Upper lobe of right lung (tissue), 1 donor: ENCODE data around the gene CCSER1. TPM values are rescaled to one million over a fixed set of nuclear protein-coding genes. Genes with fewer than 3 reads are reported as not detected.

Experiments used
- ATAC-seq: fragments of 200-7000 bp; cut with Tn5 transposase; one replicate; pipeline ENCODE4 v1.9.1; 2020; ENCODE audit warnings: mild to moderate bottlenecking, moderate library complexity
- DNase-seq: peaks from one replicate; pipeline ENCODE4 v3.0.0-alpha.2; 2020
- H3K27ac ChIP-seq: fragments of 200-600 bp; one replicate; pipeline ENCODE4 v1.8.0; 2022
- H3K27me3 ChIP-seq: fragments of 200-600 bp; one replicate; pipeline ENCODE4 v1.8.0; 2022; ENCODE audit warnings: mild to moderate bottlenecking
- H3K36me3 ChIP-seq: fragments of 200-600 bp; one replicate; pipeline ENCODE4 v1.8.0; 2022
- H3K4me1 ChIP-seq: fragments of 200-600 bp; one replicate; pipeline ENCODE4 v1.8.0; 2022
- H3K4me3 ChIP-seq: fragments of 200-600 bp; one replicate; pipeline ENCODE4 v1.8.0; 2022; ENCODE audit warnings: mild to moderate bottlenecking
- H3K9me3 ChIP-seq: fragments of 200-600 bp; one replicate; pipeline ENCODE4 v1.8.0; 2022
- intact Hi-C: fragments of 100-400 bp; cut with DNase I; formaldehyde crosslinking; loops from one replicate; pipeline ENCODE4 v1.11.0; 2022
- total RNA-seq: library from RNA; stranded (reverse); fragmentation: NEBNext Ultra II Directional; extraction: Animal tissue kit (Norgen Biotek cat#: 25700); gene quantifications from one replicate; pipeline ENCODE4 v1.2.1, GENCODE V29; 2021
- TF ChIP-seq, protein P1 (sequence below): fragments of 200-600 bp; IDR thresholded peaks from one replicate; pipeline ENCODE4 v1.8.0; 2022; ENCODE audit warnings: antibody characterized with exemption
- donor health status: DM: no; HTN: yes; CAD: no; lungs with severe emphysema.

The CCSER1 gene
- total RNA-seq, 1 donor from 2014 or later: 7.4 TPM

- peaks cover 4% of the 10 kb centered on the region for H3K9me3 ChIP-seq
- no peaks in the 10 kb centered on the region for H3K27me3 ChIP-seq
- TF ChIP-seq, protein P1, sequence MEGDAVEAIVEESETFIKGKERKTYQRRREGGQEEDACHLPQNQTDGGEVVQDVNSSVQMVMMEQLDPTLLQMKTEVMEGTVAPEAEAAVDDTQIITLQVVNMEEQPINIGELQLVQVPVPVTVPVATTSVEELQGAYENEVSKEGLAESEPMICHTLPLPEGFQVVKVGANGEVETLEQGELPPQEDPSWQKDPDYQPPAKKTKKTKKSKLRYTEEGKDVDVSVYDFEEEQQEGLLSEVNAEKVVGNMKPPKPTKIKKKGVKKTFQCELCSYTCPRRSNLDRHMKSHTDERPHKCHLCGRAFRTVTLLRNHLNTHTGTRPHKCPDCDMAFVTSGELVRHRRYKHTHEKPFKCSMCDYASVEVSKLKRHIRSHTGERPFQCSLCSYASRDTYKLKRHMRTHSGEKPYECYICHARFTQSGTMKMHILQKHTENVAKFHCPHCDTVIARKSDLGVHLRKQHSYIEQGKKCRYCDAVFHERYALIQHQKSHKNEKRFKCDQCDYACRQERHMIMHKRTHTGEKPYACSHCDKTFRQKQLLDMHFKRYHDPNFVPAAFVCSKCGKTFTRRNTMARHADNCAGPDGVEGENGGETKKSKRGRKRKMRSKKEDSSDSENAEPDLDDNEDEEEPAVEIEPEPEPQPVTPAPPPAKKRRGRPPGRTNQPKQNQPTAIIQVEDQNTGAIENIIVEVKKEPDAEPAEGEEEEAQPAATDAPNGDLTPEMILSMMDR: no peak
- H3K4me1 ChIP-seq: no peaks in the 10 kb centered on the region
- no peak overlapping the region for H3K4me3 ChIP-seq
- intact Hi-C loops: no loop called here
- DNase-seq (no peak), ATAC-seq (no peak)
- no peak overlapping the region for H3K27ac ChIP-seq
- H3K36me3 ChIP-seq: no peaks in the 10 kb centered on the region
Observed at GRCh38 chr4:91525621-91526020, 1398.4 kb downstream of the CCSER1 start.

- no peak for DNase-seq
- TF ChIP-seq, protein P1: no peak
- no peak for ATAC-seq
- Histone ChIP-seq H3K27me3 (no peaks in the 10 kb centered on the region), H3K4me1 (no peaks in the 10 kb centered on the region), H3K36me3 (no peaks in the 10 kb centered on the region), H3K4me3 (no peak overlapping the region), H3K9me3 (no peaks in the 10 kb centered on the region), H3K27ac (no peak overlapping the region)
- intact Hi-C loops: no loop called here
Observed at GRCh38 chr4:91527056-91527455, 1399.9 kb downstream of the CCSER1 start.

GRCh38 chr4:91567594-91567993 is 1440.4 kb downstream of the CCSER1 start:
- Histone ChIP-seq H3K27me3 (no peaks in the 10 kb centered on the region), H3K4me3 (no peak overlapping the region), H3K9me3 (no peaks in the 10 kb centered on the region), H3K36me3 (no peaks in the 10 kb centered on the region), H3K4me1 (no peaks in the 10 kb centered on the region), H3K27ac (no peak overlapping the region)
- intact Hi-C loops: no loop called here
- DNase-seq: no peak
- TF ChIP-seq, protein P1: no peak
- no peak for ATAC-seq

DNA sequence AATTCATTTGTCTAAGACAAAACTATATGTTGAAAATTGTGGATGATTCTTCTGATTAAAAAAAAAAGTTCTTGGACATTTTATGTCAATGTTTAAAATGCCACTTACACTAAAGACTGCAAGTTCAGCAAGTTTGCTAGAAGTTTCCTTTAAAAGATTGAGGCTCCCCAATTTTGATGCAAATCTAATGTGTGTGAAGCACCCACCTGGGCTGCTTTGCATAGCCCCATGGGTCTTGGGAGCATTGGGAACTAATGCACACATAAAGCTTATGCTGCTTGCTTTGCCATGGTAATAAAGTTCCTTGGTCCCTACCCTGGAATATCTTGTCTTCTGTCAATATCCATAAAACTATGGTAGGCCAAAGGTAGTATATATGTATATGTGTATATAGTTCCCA is 1450.7 kb downstream of the CCSER1 start:
- Histone ChIP-seq H3K27ac (no peak overlapping the region), H3K27me3 (no peaks in the 10 kb centered on the region), H3K4me1 (no peaks in the 10 kb centered on the region), H3K36me3 (no peaks in the 10 kb centered on the region), H3K9me3 (no peaks in the 10 kb centered on the region), H3K4me3 (no peak overlapping the region)
- no peak for ATAC-seq
- DNase-seq: no peak
- TF ChIP-seq, protein P1: no peak
- intact Hi-C loops: no loop called here

- H3K27ac ChIP-seq: no peak overlapping the region
- no peak overlapping the region for H3K4me3 ChIP-seq
- intact Hi-C loops: no loop called here
- no peaks in the 10 kb centered on the region for H3K27me3 ChIP-seq
- ATAC-seq: no peak
- no peak for DNase-seq
- no peaks in the 10 kb centered on the region for H3K4me1 ChIP-seq
- no peaks in the 10 kb centered on the region for H3K9me3 ChIP-seq
- TF ChIP-seq, protein P1: no peak
- no peaks in the 10 kb centered on the region for H3K36me3 ChIP-seq
Observed at GRCh38 chr4:91590260-91590659, 1463.1 kb downstream of the CCSER1 start.

- intact Hi-C loops: no loop called here
- Histone ChIP-seq H3K9me3 (no peaks in the 10 kb centered on the region), H3K27ac (no peak overlapping the region), H3K4me1 (no peaks in the 10 kb centered on the region), H3K27me3 (no peaks in the 10 kb centered on the region), H3K36me3 (no peaks in the 10 kb centered on the region), H3K4me3 (no peak overlapping the region)
- no peak for ATAC-seq
- no peak for DNase-seq
- TF ChIP-seq, protein P1: no peak
Observed at GRCh38 chr4:91592125-91592524, 1464.9 kb downstream of the CCSER1 start.
